HG03442 (cell line): ENCODE results near the gene FAM25A.
"Not testable (repeated sequence)": the region's sequence is repeated elsewhere in the genome, so short reads cannot be mapped to it uniquely, and the experiment has no call there.

Experiments
- ATAC-seq: cut with Tn5 transposase; IDR thresholded peaks from one replicate; pipeline ENCODE4 v1.9.1; 2021; ENCODE audit warnings: mild to moderate bottlenecking, moderate library complexity; ENCODE audit not compliant: unreplicated experiment

The FAM25A gene

DNA sequence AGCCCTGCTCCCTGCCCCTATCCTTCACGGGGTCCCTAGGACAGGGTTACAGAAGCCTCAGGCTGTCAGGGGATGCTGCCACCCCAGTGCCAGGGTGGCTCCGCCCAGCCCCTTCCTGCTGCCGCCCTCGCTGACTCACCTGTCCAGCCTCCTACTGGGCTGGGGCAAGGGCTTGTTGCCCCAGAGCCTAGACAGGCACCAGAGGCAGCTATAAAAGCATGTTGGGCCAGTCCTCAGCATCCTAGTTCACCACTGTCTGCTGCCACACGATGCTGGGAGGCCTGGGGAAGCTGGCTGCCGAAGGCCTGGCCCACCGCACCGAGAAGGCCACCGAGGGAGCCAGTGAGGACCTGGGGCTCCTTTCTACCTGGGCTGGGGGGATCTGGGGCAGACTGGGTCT lies at the start of gene FAM25A:
Gene FAM25A (plus strand): TSS at position 239 of the 400 bp plus-strand sequence. CDS start 31 bp downstream, at position 270.
- ATAC-seq = not testable (repeated sequence)

DNA sequence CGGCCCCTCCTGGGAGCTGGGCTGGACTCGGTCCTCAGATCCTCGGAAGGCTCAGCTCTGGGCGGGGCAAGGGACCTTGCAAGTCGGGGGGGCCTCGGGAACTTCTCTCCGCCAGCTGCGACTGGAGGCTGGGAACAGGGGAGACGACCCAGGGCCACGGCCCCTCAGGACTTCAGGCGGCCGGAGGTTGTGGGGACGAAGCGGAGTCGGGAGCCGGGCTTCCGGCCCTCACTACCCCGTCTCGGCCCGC lies 49.2 kb upstream of the FAM25A start:
- ATAC-seq = no peak

- ATAC-seq = peak; percentile 74
Measured at GRCh38 chr10:86971232-86971991, 48.7 kb upstream of the FAM25A start.

GRCh38 chr10:86972613-86973380 lies 47.3 kb upstream of the FAM25A start:
- no peak for ATAC-seq

- no peak for ATAC-seq
Measured at GRCh38 chr10:86974484-86974883, 45.6 kb upstream of the FAM25A start.

- no peak for ATAC-seq
Measured at GRCh38 chr10:86976362-86977056, 43.6 kb upstream of the FAM25A start.

DNA sequence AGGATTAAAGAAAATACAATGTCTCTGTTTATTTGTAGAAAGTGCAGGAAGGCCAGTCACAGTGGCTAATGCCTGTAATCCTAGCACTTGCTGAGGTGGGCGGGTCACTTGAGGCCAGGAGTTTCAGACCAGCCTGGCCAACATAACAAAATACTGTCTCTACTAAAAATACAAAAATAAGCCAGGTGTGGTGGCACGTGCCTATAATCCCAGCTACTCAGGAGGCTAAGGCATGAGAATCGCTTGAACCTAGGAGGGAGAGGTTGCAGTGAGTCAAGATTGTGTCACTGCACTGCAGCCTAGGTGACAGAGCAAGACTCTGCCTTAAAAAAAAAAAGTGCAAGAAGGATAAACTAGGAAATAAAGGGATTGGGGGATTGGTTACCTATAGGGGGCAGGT lies 41.6 kb upstream of the FAM25A start:
- ATAC-seq = not testable (repeated sequence)

DNA sequence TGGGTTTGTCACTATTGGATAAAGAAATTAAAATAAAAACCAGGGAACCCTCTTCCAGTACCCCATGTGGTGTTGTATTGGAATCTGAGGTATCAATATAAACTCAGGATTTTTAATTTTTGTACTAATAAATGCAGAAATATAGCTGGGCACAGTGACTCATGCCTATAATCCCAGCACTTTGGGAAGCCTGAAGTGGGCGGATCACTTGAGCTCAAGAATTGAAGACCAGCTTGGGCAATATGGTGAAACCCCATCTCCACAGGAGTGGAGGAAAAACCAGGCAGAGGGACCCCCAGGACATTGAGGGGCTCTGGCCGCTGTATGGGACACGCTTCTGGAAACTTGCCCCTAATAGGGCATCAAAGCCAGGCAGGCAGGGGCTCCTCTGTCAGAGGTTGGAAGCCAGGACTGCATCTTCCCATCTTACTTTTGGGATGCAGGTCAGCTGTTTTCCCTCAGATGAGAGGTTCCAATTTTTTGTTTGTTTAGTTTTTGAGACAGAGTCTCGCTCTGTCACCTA lies 40.7 kb upstream of the FAM25A start:
- no peak for ATAC-seq

- ATAC-seq = no peak
Measured at GRCh38 chr10:86979977-86980448, 40.1 kb upstream of the FAM25A start.

- not testable (repeated sequence) for ATAC-seq
Measured at GRCh38 chr10:86981020-86981419, 39.1 kb upstream of the FAM25A start.

DNA sequence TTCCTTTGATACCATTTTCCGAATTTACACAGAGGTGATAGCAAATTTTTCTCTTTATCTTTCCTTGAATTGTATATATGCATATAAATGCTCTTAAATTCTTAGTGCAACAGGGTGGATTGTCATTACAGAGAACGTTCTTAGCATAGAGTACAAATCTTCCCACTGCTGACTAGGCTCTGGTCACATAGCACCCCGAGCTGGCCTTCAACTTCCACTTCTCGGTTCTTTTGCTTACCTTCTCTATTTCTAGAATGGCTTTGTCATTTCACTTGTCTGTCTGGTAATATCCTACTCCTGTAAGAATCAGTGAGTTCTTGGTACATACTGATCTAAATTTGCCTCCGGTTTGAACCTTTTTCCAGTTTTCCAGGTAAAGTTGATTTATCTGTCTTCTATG lies 38.4 kb upstream of the FAM25A start:
- ATAC-seq = no peak

DNA sequence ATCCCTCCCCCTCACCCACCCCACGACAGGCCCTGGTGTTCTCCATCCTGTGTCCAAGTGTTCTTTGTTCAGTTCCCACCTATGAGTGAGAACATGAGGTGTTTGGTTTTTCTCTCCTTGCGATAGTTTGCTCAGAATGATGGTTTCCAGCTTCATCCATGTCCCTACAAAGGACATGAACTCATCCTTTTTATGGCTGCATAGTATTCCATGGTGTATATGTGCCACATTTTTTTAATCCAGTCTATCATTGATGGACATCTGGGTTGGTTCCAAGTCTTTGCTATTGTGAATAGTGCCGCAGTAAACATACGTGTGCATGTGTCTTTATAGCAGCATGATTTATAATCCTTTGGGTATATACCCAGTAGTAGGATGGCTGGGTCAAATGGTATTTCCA lies 35.6 kb upstream of the FAM25A start:
- not testable (repeated sequence) for ATAC-seq

DNA sequence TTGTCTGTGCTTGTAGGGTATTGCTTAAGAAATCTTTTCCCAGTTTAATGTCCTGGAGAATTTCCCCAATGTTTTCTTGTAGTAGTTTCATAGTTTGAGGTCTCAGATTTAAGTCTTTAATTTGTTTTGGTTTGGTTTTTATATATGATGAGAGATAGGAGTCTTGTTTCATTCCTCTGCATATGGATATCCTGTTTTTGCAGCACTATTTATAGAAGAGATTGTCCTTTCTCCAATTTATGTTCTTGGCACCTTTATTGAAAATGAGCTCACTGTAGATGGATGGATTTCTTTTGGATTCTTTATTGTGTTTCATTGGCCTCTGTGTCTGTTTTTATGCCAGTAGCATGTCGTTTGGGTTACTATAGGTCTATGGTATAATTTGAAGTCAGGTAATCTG lies 31.6 kb upstream of the FAM25A start:
- no peak for ATAC-seq

GRCh38 chr10:86991362-86991761 lies 28.7 kb upstream of the FAM25A start:
- not testable (repeated sequence) for ATAC-seq

- no peak for ATAC-seq
Measured at GRCh38 chr10:86992456-86992855, 27.6 kb upstream of the FAM25A start.

- no peak for ATAC-seq
Measured at GRCh38 chr10:86992929-86993328, 27.2 kb upstream of the FAM25A start.

DNA sequence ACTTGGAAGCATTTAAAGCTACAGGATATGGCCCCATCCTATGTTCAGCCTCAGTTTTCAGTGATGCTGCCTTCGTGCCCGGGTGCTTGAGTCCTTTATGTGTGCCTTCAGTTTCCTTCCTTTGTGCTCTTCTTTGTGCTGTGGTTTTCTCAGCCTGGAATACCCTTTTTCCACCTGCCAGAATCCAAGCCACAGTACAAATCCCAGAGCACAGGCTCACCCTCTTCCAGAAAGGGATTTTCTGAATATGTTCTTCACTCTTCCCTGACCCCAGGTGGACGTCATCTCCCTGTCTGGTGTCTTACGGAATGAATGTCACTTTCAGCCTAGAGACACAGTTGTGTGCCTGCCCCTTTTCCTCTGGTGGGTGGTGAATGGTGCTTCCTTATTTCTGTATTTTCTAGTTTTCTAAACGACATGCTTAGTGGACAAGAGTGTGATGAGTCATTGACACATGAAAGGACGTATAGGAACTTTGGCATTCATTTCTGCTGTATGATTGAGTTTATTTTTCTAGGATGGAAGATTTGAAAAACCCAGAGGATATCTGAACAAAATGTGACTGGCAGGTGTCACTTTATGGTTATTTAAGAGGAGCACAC lies 20.2 kb upstream of the FAM25A start:
- not testable (repeated sequence) for ATAC-seq

DNA sequence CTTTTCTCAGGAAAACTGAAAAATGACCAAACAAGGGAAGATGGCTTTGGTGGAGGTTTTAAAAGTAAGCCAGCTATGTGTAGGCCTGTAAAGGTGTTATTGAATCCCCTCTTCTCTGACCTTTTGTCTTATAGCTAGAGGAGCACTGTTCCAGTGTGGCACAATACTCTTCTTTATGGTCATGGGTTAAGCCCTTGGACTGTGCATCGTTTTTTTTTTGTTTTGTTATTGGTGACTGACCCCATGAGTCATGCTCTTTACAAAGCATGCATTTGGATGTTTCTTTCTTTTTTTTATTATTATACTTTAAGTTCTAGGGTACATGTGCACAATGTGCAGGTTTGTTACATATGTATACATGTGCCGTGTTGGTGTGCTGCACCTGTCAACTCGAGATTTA lies 19.6 kb upstream of the FAM25A start:
- ATAC-seq = no peak

DNA sequence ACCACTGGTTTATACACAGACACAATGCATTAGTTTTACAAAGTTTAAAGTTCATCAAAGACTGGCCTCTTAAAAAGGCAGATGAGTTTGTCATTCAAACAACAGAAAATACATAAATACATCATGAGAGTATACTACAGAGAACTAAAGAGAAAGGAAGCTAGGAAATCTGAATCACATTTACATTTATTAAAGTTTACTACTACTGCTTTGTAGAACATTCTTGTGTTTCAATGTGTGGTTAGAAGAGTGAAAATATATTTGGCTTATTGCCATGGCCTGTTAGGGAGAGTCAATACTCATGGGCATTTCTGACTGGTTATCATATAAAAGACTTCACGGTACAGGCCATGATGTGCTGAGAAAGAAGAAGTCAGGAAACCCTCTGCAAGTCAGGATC lies 13.0 kb upstream of the FAM25A start:
- not testable (repeated sequence) for ATAC-seq

GRCh38 chr10:87007674-87008073 lies 12.4 kb upstream of the FAM25A start:
- not testable (repeated sequence) for ATAC-seq

GRCh38 chr10:87008303-87008702 lies 11.8 kb upstream of the FAM25A start:
- not testable (repeated sequence) for ATAC-seq
